ENCODE results near the gene PCK2.
A peak's percentile ranks its signal among the peaks of the same experiment; 100 is the strongest.
"Not testable (repeated sequence)": the region's sequence is repeated elsewhere in the genome, so short reads cannot be mapped to it uniquely, and the experiment has no call there.

Gene PCK2

GRCh38 chr14:24095271-24096068 lies 1.4 kb downstream of the PCK2 start:
- peak; percentile 19 for DNase-seq (ENCODE audit: low read depth)

GRCh38 chr14:24096545-24097181 lies 2.6 kb downstream of the PCK2 start:
- DNase-seq (ENCODE audit: low read depth) = no peak

GRCh38 chr14:24098229-24098926 lies 4.3 kb downstream of the PCK2 start:
- no peak for DNase-seq (ENCODE audit: low read depth)

GRCh38 chr14:24098927-24099813 lies 5.1 kb downstream of the PCK2 start:
- no peak for DNase-seq (ENCODE audit: low read depth)

- DNase-seq (ENCODE audit: low read depth) = no peak
These were observed 6.3 kb downstream of the PCK2 start for GRCh38 chr14:24100197-24100981.

- DNase-seq (ENCODE audit: low read depth) = no peak
These were observed 6.9 kb downstream of the PCK2 start for GRCh38 chr14:24100982-24101494.

GRCh38 chr14:24102357-24103048 lies 8.4 kb downstream of the PCK2 start:
- DNase-seq (ENCODE audit: low read depth) = no peak

GRCh38 chr14:24103451-24103850 lies 9.3 kb downstream of the PCK2 start:
- no peak for DNase-seq (ENCODE audit: low read depth)

GRCh38 chr14:24105609-24106239 lies 11.6 kb downstream of the PCK2 start:
- not testable (repeated sequence) for DNase-seq (ENCODE audit: low read depth)

- DNase-seq (ENCODE audit: low read depth) = no peak
These were observed 12.7 kb downstream of the PCK2 start for GRCh38 chr14:24106672-24107271.

GRCh38 chr14:24108336-24108874 lies 14.3 kb downstream of the PCK2 start:
- DNase-seq (ENCODE audit: low read depth) = no peak

GRCh38 chr14:24110060-24110459 lies 15.9 kb downstream of the PCK2 start:
- no peak for DNase-seq (ENCODE audit: low read depth)

- no peak for DNase-seq (ENCODE audit: low read depth)
These were observed 16.4 kb downstream of the PCK2 start for GRCh38 chr14:24110523-24110922.

GRCh38 chr14:24113379-24113800 lies 19.3 kb downstream of the PCK2 start:
- no peak for DNase-seq (ENCODE audit: low read depth)

- DNase-seq (ENCODE audit: low read depth) = peak; percentile 56
These were observed 19.9 kb downstream of the PCK2 start for GRCh38 chr14:24113801-24114531.

GRCh38 chr14:24114532-24115421 lies 20.7 kb downstream of the PCK2 start, which contains the start of the genes DCAF11 and NRL:
DCAF11 (plus strand) TSS chr14:24114777; CDS start chr14:24115595, 818 bp downstream.
NRL (minus strand) TSS chr14:24114949; CDS start chr14:24082848, 32,101 bp downstream.
- peak; percentile 98 for DNase-seq (ENCODE audit: low read depth)

Measured in activated gamma-delta T cell treated with anti-CD3 and anti-CD28 coated beads, Interleukin-2, amount 50 U/mL, for 16 hours (primary cell).